HG02571 (cell line): ENCODE data around the gene CTRB2.
"Not testable (repeated sequence)": the region's sequence is repeated elsewhere in the genome, so short reads cannot be mapped to it uniquely, and the experiment has no call there.

Source experiments
- ATAC-seq: cut with Tn5 transposase; IDR thresholded peaks from one replicate; pipeline ENCODE4 v1.9.1; 2021; ENCODE audit warnings: mild to moderate bottlenecking, moderate library complexity; ENCODE audit not compliant: unreplicated experiment

Gene CTRB2

GRCh38 chr16:75227361-75228142, 20.6 kb upstream of the CTRB2 start:
- ATAC-seq, result no peak

- no peak for ATAC-seq
Measured at GRCh38 chr16:75226550-75227360, 19.8 kb upstream of the CTRB2 start.

GRCh38 chr16:75225678-75226515, 18.9 kb upstream of the CTRB2 start:
- no peak for ATAC-seq

- no peak for ATAC-seq
Measured at GRCh38 chr16:75225092-75225491, 18.1 kb upstream of the CTRB2 start.

- no peak for ATAC-seq
Measured at GRCh38 chr16:75224306-75225082, 17.5 kb upstream of the CTRB2 start.

- ATAC-seq, result not testable (repeated sequence)
Measured at GRCh38 chr16:75223129-75223528, 16.2 kb upstream of the CTRB2 start.

GRCh38 chr16:75222271-75222783, 15.4 kb upstream of the CTRB2 start:
- no peak for ATAC-seq

GRCh38 chr16:75219838-75220237, 12.9 kb upstream of the CTRB2 start:
- ATAC-seq, result no peak

- ATAC-seq, result no peak
Measured at GRCh38 chr16:75219088-75219487, 12.1 kb upstream of the CTRB2 start.

GRCh38 chr16:75218256-75219076, 11.5 kb upstream of the CTRB2 start, which contains the start of gene CTRB1:
Gene CTRB1 (plus strand): TSS chr16:75218988. CDS start chr16:75219008, 20 bp downstream.
- ATAC-seq, result no peak

GRCh38 chr16:75217389-75217851, 10.5 kb upstream of the CTRB2 start:
- ATAC-seq, result no peak

GRCh38 chr16:75216576-75216975, 9.6 kb upstream of the CTRB2 start:
- ATAC-seq, result no peak

- ATAC-seq, result no peak
Measured at GRCh38 chr16:75216127-75216526, 9.2 kb upstream of the CTRB2 start.

- not testable (repeated sequence) for ATAC-seq
Measured at GRCh38 chr16:75211286-75211685, 4.3 kb upstream of the CTRB2 start.

- no peak for ATAC-seq
Measured at GRCh38 chr16:75209944-75210343, 3.0 kb upstream of the CTRB2 start.

GRCh38 chr16:75209514-75209913, 2.6 kb upstream of the CTRB2 start:
- not testable (repeated sequence) for ATAC-seq

GRCh38 chr16:75208861-75209505, 2.0 kb upstream of the CTRB2 start:
- ATAC-seq, result no peak

GRCh38 chr16:75208242-75208825, 1.4 kb upstream of the CTRB2 start:
- ATAC-seq, result no peak
